CD14-positive monocyte (primary cell): ENCODE measurements around the gene RCAN2. TPM values are rescaled to one million over a fixed set of nuclear protein-coding genes. Genes with fewer than 3 reads are reported as not detected.

ENCODE experiments used
- DNase-seq, 3 donors: peaks; one replicate each; pipeline ENCODE4 v3.0.0-alpha.2; 2011 to 2022
- H2AFZ ChIP-seq: 2 replicates; pipeline ENCODE4 v1.6.0; 2012; ENCODE audit warnings: mild to moderate bottlenecking, low read depth, low read length, inconsistent platforms; ENCODE audit not compliant: insufficient read depth, poor library complexity, severe bottlenecking
- H3K27ac ChIP-seq, 2 donors: 1 replicate in 1 of 2; 2 replicates in 1 of 2; pipeline ENCODE4 v1.5.1; 2012 to 2013; ENCODE audit warnings: low read length in 2 of 2, control low read depth in 1 of 2, inconsistent platforms in 1 of 2, low read depth in 1 of 2, mild to moderate bottlenecking in 1 of 2
- H3K27me3 ChIP-seq, 2 donors: one replicate each; pipeline versions ENCODE4 v1.6.0 to v1.6.1; 2011 to 2013; ENCODE audit warnings: low read length in 2 of 2; ENCODE audit not compliant: control insufficient read depth in 2 of 2, insufficient read depth in 2 of 2
- H3K36me3 ChIP-seq, 2 donors: replicated peaks in 1 of 2; 1 replicate in 1 of 2; 2 replicates in 1 of 2; pipeline versions ENCODE4 v1.5.1 to v1.6.1; 2012 to 2013; ENCODE audit warnings: low read length in 2 of 2, control low read depth in 1 of 2, inconsistent platforms in 1 of 2, mild to moderate bottlenecking in 1 of 2; ENCODE audit not compliant: insufficient read depth in 2 of 2, control insufficient read depth in 1 of 2
- H3K4me1 ChIP-seq, 2 donors: 1 replicate in 1 of 2; 2 replicates in 1 of 2; pipeline versions ENCODE4 v1.5.1 to v1.6.1; 2012 to 2013; ENCODE audit warnings: low read length in 2 of 2, control low read depth in 1 of 2, inconsistent platforms in 1 of 2, mild to moderate bottlenecking in 1 of 2, moderate library complexity in 1 of 2; ENCODE audit not compliant: insufficient read depth in 2 of 2, control insufficient read depth in 1 of 2
- H3K4me2 ChIP-seq: replicated peaks from 2 replicates; pipeline ENCODE3; 2012; ENCODE audit warnings: low read length, moderate library complexity, mild to moderate bottlenecking; ENCODE audit not compliant: poor library complexity, severe bottlenecking; ENCODE audit errors: extremely low read depth
- H3K4me3 ChIP-seq, 3 experiments: fragments of 200-600 bp in 1 of 3; sonication (generic) in 1 of 3; replicated peaks in 1 of 3; 1 replicate in 2 of 3; 2 replicates in 1 of 3; pipeline ENCODE4 v1.5.1; 2011 to 2013; ENCODE audit warnings: low read length in 3 of 3, mild to moderate bottlenecking in 3 of 3, control low read depth in 2 of 3, low read depth in 2 of 3, inconsistent platforms in 1 of 3, moderate library complexity in 1 of 3
- H3K79me2 ChIP-seq: 2 replicates; pipeline ENCODE4 v1.6.0; 2012; ENCODE audit warnings: mild to moderate bottlenecking, control low read depth, inconsistent platforms, low read length, moderate library complexity; ENCODE audit not compliant: insufficient read depth
- H3K9ac ChIP-seq: 2 replicates; pipeline ENCODE4 v1.6.0; 2017; ENCODE audit warnings: low read length, mild to moderate bottlenecking; ENCODE audit not compliant: insufficient read depth, poor library complexity, severe bottlenecking
- H3K9me3 ChIP-seq, 2 donors: replicated peaks in 1 of 2; 1 replicate in 1 of 2; 2 replicates in 1 of 2; pipeline versions ENCODE4 v1.5.1 to v1.6.1; 2012 to 2013; ENCODE audit warnings: low read length in 2 of 2, control low read depth in 1 of 2; ENCODE audit not compliant: control insufficient read depth in 1 of 2, insufficient read depth in 1 of 2
- H4K20me1 ChIP-seq: 2 replicates; pipeline ENCODE4 v1.6.0; 2012; ENCODE audit warnings: mild to moderate bottlenecking, low read length, control low read depth, moderate library complexity; ENCODE audit not compliant: insufficient read depth
- H3K27ac Mint-ChIP-seq, 7 donors: one replicate each; pipeline ENCODE4 v1.8.0; 2020; ENCODE audit warnings: mild to moderate bottlenecking in 7 of 7, mixed read lengths in 7 of 7, moderate library complexity in 6 of 7, inconsistent platforms in 2 of 7
- H3K27me3 Mint-ChIP-seq, 3 donors: one replicate each; pipeline ENCODE4 v1.8.0; 2021 to 2022; ENCODE audit warnings: low read depth in 3 of 3, mild to moderate bottlenecking in 3 of 3, mixed read lengths in 3 of 3, moderate library complexity in 3 of 3, inconsistent platforms in 1 of 3
- H3K36me3 Mint-ChIP-seq, 2 donors: one replicate each; pipeline ENCODE4 v1.8.0; 2020; ENCODE audit warnings: mixed read lengths in 2 of 2, inconsistent platforms in 1 of 2, mild to moderate bottlenecking in 1 of 2
- H3K4me1 Mint-ChIP-seq: one replicate; pipeline ENCODE4 v1.8.0; 2020; ENCODE audit warnings: mild to moderate bottlenecking, mixed read lengths
- H3K4me3 Mint-ChIP-seq, 2 donors: one replicate each; pipeline ENCODE4 v1.8.0; 2020; ENCODE audit warnings: mild to moderate bottlenecking in 2 of 2, mixed read lengths in 2 of 2, moderate library complexity in 1 of 2
- H3K9me3 Mint-ChIP-seq, 7 donors: one replicate each; pipeline ENCODE4 v1.8.0; 2020 to 2022; ENCODE audit warnings: mixed read lengths in 7 of 7, mild to moderate bottlenecking in 6 of 7, moderate library complexity in 6 of 7, inconsistent platforms in 2 of 7
- CTCF ChIP-seq: fragments of 200-600 bp; IDR thresholded peaks from one replicate; pipeline ENCODE4 v1.8.0; 2022; ENCODE audit warnings: antibody characterized with exemption, mild to moderate bottlenecking
- WGBS: methylation state at CpG from one replicate; pipeline ENCODE4 v1.1.5; 2013; ENCODE audit warnings: missing lambda C conversion rate; ENCODE audit not compliant: insufficient coverage; 5-methylcytosine and 5-hydroxymethylcytosine counted together
- intact Hi-C, 2 donors: fragments of 100-400 bp; cut with micrococcal nuclease; formaldehyde crosslinking; loops; one replicate each; pipeline versions ENCODE4 v1.15.0 to v1.15.1; 2023
- polyA plus RNA-seq, 3 donors: library from polyadenylated mRNA; depleted of rRNA in 1 of 3; unstranded in 2 of 3; stranded (reverse) in 1 of 3; fragments of 300-500 nt in 2 of 3; fragments of >200 nt in 1 of 3; fragmentation: Illumina TruSeq in 2 of 3; gene quantifications; 1 replicate in 2 of 3; 2 replicates in 1 of 3; pipeline ENCODE4 v1.2.3, GENCODE V29; 2012 to 2021

Gene RCAN2
- polyA plus RNA-seq, 3 donors, result not detected

- H3K36me3 ChIP-seq, result no peaks in the 10 kb centered on the region
- H3K9ac ChIP-seq, result no peak overlapping the region
- no peak for TF ChIP-seq CTCF
- H3K9me3 Mint-ChIP-seq, result peaks cover 0 to 3% (median 0%) of the 10 kb centered on the region in 7 donors
- H3K79me2 ChIP-seq, result no peaks in the 10 kb centered on the region
- H3K9me3 ChIP-seq, result no peaks in the 10 kb centered on the region
- no CpG with 5 or more reads among the region's 1 CpG for WGBS
- intact Hi-C loops, result no loop called here
- no peak overlapping the region for H3K27ac ChIP-seq
- no peaks in the 10 kb centered on the region for H3K27me3 ChIP-seq
- no peaks in the 10 kb centered on the region for H4K20me1 ChIP-seq
- H3K4me1 Mint-ChIP-seq, result peaks cover under 1% of the 10 kb centered on the region
- H3K4me1 ChIP-seq, result no peaks in the 10 kb centered on the region
- H3K4me3 ChIP-seq, result no peak overlapping the region
- H3K36me3 Mint-ChIP-seq, result no peaks in the 10 kb centered on the region
- no peak overlapping the region for H2AFZ ChIP-seq
- no peak overlapping the region for H3K4me2 ChIP-seq
- no peak overlapping the region for H3K27ac Mint-ChIP-seq
- DNase-seq, result no peak
- H3K27me3 Mint-ChIP-seq, result peaks cover 0 to 2% (median 0%) of the 10 kb centered on the region in 3 donors
- H3K4me3 Mint-ChIP-seq, result no peak overlapping the region
Measured at GRCh38 chr6:46310196-46310595, 181.1 kb downstream of the RCAN2 start.

GRCh38 chr6:46306431-46306830, 184.8 kb downstream of the RCAN2 start:
- Mint-ChIP-seq H3K27ac (no peak overlapping the region), H3K4me1 (no peaks in the 10 kb centered on the region), H3K27me3 (peaks cover 0 to 7% (median 2%) of the 10 kb centered on the region in 3 donors), H3K9me3 (peaks cover 0 to 6% (median 3%) of the 10 kb centered on the region in 7 donors), H3K36me3 (no peaks in the 10 kb centered on the region), H3K4me3 (no peak overlapping the region)
- Histone ChIP-seq H3K27ac (no peak overlapping the region), H3K4me2 (no peak overlapping the region), H2AFZ (no peak overlapping the region), H3K9ac (no peak overlapping the region), H3K79me2 (no peaks in the 10 kb centered on the region), H3K9me3 (no peaks in the 10 kb centered on the region), H4K20me1 (no peaks in the 10 kb centered on the region), H3K4me3 (no peak overlapping the region), H3K36me3 (no peaks in the 10 kb centered on the region), H3K4me1 (no peaks in the 10 kb centered on the region), H3K27me3 (no peaks in the 10 kb centered on the region)
- 67% methylated on average over 1 of the region's 2 CpGs for WGBS
- no peak for TF ChIP-seq CTCF
- DNase-seq, result no peak
- intact Hi-C loops, result no loop called here
